ENCODE data around the gene LRRC27. TPM values are rescaled to one million over a fixed set of nuclear protein-coding genes. Genes with fewer than 3 reads are reported as not detected.
A peak's percentile ranks its signal among the peaks of the same experiment; 100 is the strongest.
"Not testable (repeated sequence)": the region's sequence is repeated elsewhere in the genome, so short reads cannot be mapped to it uniquely, and the experiment has no call there.

LRRC27 gene
- total RNA-seq, 2 experiments from 2014 or later, result 5.4 to 5.8 TPM

GRCh38 chr10:132314881-132315280, 17.1 kb upstream of the LRRC27 start:
- H3K9me3 Mint-ChIP-seq (ENCODE audit: low read depth); DNase-seq; H3K27ac Mint-ChIP-seq; H3K4me3 Mint-ChIP-seq; H3K36me3 Mint-ChIP-seq; ATAC-seq; H3K27me3 Mint-ChIP-seq: not testable (repeated sequence)
- CTCF ChIA-PET, result interaction anchor here (0.8 to 1.0 kb wide), 2 partner anchors 15 to 148 kb away, joined by 3 read pairs; no protein-coding TSS in a partner anchor
- H3K4me1 Mint-ChIP-seq, result peaks cover 17% of the 10 kb centered on the region

GRCh38 chr10:132316133-132316532, 15.9 kb upstream of the LRRC27 start:
- CTCF ChIA-PET, result no interaction called here
- DNase-seq (no peak), ATAC-seq (no peak)
- no peaks in the 10 kb centered on the region for H3K9me3 Mint-ChIP-seq (ENCODE audit: low read depth)
- peaks cover 3% of the 10 kb centered on the region for H3K36me3 Mint-ChIP-seq
- H3K27me3 Mint-ChIP-seq, result peaks cover 3% of the 10 kb centered on the region
- no peak overlapping the region for H3K27ac Mint-ChIP-seq
- H3K4me1 Mint-ChIP-seq, result peaks cover 27% of the 10 kb centered on the region
- H3K4me3 Mint-ChIP-seq, result no peak overlapping the region

- ATAC-seq; H3K27me3 Mint-ChIP-seq; CTCF ChIA-PET; H3K9me3 Mint-ChIP-seq (ENCODE audit: low read depth); H3K27ac Mint-ChIP-seq; DNase-seq; H3K4me3 Mint-ChIP-seq; H3K36me3 Mint-ChIP-seq: not testable (repeated sequence)
- H3K4me1 Mint-ChIP-seq, result peaks cover 32% of the 10 kb centered on the region
Observed at GRCh38 chr10:132317477-132317876, 14.5 kb upstream of the LRRC27 start.

- Mint-ChIP-seq H3K4me3 (peak overlapping the region; percentile 10), H3K27me3 (no peaks in the 10 kb centered on the region), H3K9me3 (ENCODE audit: low read depth) (no peaks in the 10 kb centered on the region), H3K27ac (peak overlapping the region; percentile 71), H3K36me3 (peaks cover 12% of the 10 kb centered on the region), H3K4me1 (peaks cover 47% of the 10 kb centered on the region)
- peak; percentile 85 for DNase-seq
- CTCF ChIA-PET, result interaction anchor here (0.9 to 2.1 kb wide), 4 partner anchors 9 to 126 kb away, joined by 3 to 5 read pairs (median 4); no protein-coding TSS in a partner anchor
- ATAC-seq, result peak; percentile 99
Observed at GRCh38 chr10:132319853-132320653, 11.9 kb upstream of the LRRC27 start.

GRCh38 chr10:132320654-132321469, 11.1 kb upstream of the LRRC27 start:
- Mint-ChIP-seq H3K4me3 (no peak overlapping the region), H3K4me1 (peaks cover 47% of the 10 kb centered on the region), H3K27me3 (no peaks in the 10 kb centered on the region), H3K9me3 (ENCODE audit: low read depth) (peaks cover under 1% of the 10 kb centered on the region), H3K27ac (peak overlapping the region; percentile 71), H3K36me3 (peaks cover 17% of the 10 kb centered on the region)
- ATAC-seq, result peak; percentile 12
- DNase-seq, result no peak
- CTCF ChIA-PET, result interaction anchor here (1.2 to 2.1 kb wide), 2 partner anchors 10 to 11 kb away, joined by 3 to 5 read pairs; no protein-coding TSS in a partner anchor

- ATAC-seq, result no peak
- Mint-ChIP-seq H3K4me3 (no peak overlapping the region), H3K27ac (no peak overlapping the region), H3K27me3 (no peaks in the 10 kb centered on the region), H3K36me3 (peaks cover 26% of the 10 kb centered on the region), H3K4me1 (peaks cover 50% of the 10 kb centered on the region), H3K9me3 (ENCODE audit: low read depth) (peaks cover 3% of the 10 kb centered on the region)
- CTCF ChIA-PET, result interaction anchor here (2.1 kb wide), 1 partner anchor 12 kb away, joined by 5 read pairs; no protein-coding TSS in a partner anchor
- no peak for DNase-seq
Observed at GRCh38 chr10:132321726-132322125, 10.3 kb upstream of the LRRC27 start.

- Mint-ChIP-seq H3K27ac (no peak overlapping the region), H3K9me3 (ENCODE audit: low read depth) (peaks cover 3% of the 10 kb centered on the region), H3K36me3 (peaks cover 30% of the 10 kb centered on the region), H3K4me1 (peaks cover 53% of the 10 kb centered on the region), H3K27me3 (no peaks in the 10 kb centered on the region), H3K4me3 (no peak overlapping the region)
- no peak for DNase-seq
- CTCF ChIA-PET, result no interaction called here
- ATAC-seq, result no peak
Observed at GRCh38 chr10:132322586-132323048, 9.4 kb upstream of the LRRC27 start.

GRCh38 chr10:132324186-132324585, 7.8 kb upstream of the LRRC27 start:
- CTCF ChIA-PET, result no interaction called here
- Mint-ChIP-seq H3K27ac (no peak overlapping the region), H3K27me3 (no peaks in the 10 kb centered on the region), H3K36me3 (peaks cover 42% of the 10 kb centered on the region), H3K4me1 (peaks cover 61% of the 10 kb centered on the region), H3K4me3 (no peak overlapping the region), H3K9me3 (ENCODE audit: low read depth) (peaks cover 3% of the 10 kb centered on the region)
- ATAC-seq, result no peak
- DNase-seq, result no peak

GRCh38 chr10:132326344-132326889, 5.6 kb upstream of the LRRC27 start:
- no peak for ATAC-seq
- Mint-ChIP-seq H3K27me3 (no peaks in the 10 kb centered on the region), H3K27ac (no peak overlapping the region), H3K4me1 (peaks cover 56% of the 10 kb centered on the region), H3K36me3 (peaks cover 55% of the 10 kb centered on the region), H3K9me3 (ENCODE audit: low read depth) (peaks cover 3% of the 10 kb centered on the region), H3K4me3 (no peak overlapping the region)
- DNase-seq, result no peak
- CTCF ChIA-PET, result no interaction called here

- Mint-ChIP-seq H3K4me3 (no peak overlapping the region), H3K27me3 (no peaks in the 10 kb centered on the region), H3K36me3 (peaks cover 55% of the 10 kb centered on the region), H3K9me3 (ENCODE audit: low read depth) (peaks cover 3% of the 10 kb centered on the region), H3K27ac (no peak overlapping the region), H3K4me1 (peaks cover 52% of the 10 kb centered on the region)
- CTCF ChIA-PET, result no interaction called here
- DNase-seq, result no peak
- no peak for ATAC-seq
Observed at GRCh38 chr10:132326925-132327324, 5.1 kb upstream of the LRRC27 start.

- H3K27ac Mint-ChIP-seq, result no peak overlapping the region
- DNase-seq (no peak), ATAC-seq (no peak)
- H3K36me3 Mint-ChIP-seq, result peaks cover 55% of the 10 kb centered on the region
- H3K4me1 Mint-ChIP-seq, result peaks cover 52% of the 10 kb centered on the region
- no peaks in the 10 kb centered on the region for H3K27me3 Mint-ChIP-seq
- no peak overlapping the region for H3K4me3 Mint-ChIP-seq
- peaks cover 3% of the 10 kb centered on the region for H3K9me3 Mint-ChIP-seq (ENCODE audit: low read depth)
- CTCF ChIA-PET, result no interaction called here
Observed at GRCh38 chr10:132328106-132328505, 3.9 kb upstream of the LRRC27 start.

- Mint-ChIP-seq H3K36me3 (peaks cover 55% of the 10 kb centered on the region), H3K9me3 (ENCODE audit: low read depth) (peaks cover 3% of the 10 kb centered on the region), H3K27me3 (no peaks in the 10 kb centered on the region), H3K4me3 (peak overlapping the region; percentile 84), H3K4me1 (peaks cover 53% of the 10 kb centered on the region), H3K27ac (no peak overlapping the region)
- no peak for ATAC-seq
- no peak for DNase-seq
- CTCF ChIA-PET, result interaction anchor here (1.2 kb wide), 1 partner anchor 14 kb away, joined by 3 read pairs; no protein-coding TSS in a partner anchor
Observed at GRCh38 chr10:132328738-132329137, 3.3 kb upstream of the LRRC27 start.
